BE2C (cell line): Measurements from ENCODE around the gene OR52E5. TPM values are rescaled to one million over a fixed set of nuclear protein-coding genes. Genes with fewer than 3 reads are reported as not detected.

ENCODE experiments used
- DNase-seq: peaks from one replicate; pipeline ENCODE4 v3.0.0-alpha.2; 2020
- H3K27me3 ChIP-seq: fragments of 250-450 bp; sonication (Bioruptor Pico); 2 replicates; pipeline ENCODE4 v1.5.1; 2020; ENCODE audit warnings: mild to moderate bottlenecking
- H3K36me3 ChIP-seq: fragments of 250-450 bp; sonication (Bioruptor Pico); 2 replicates; pipeline ENCODE4 v1.5.1; 2020; ENCODE audit warnings: mild to moderate bottlenecking
- H3K4me1 ChIP-seq: fragments of 250-450 bp; sonication (Bioruptor Pico); 2 replicates; pipeline ENCODE4 v1.5.1; 2020
- H3K4me3 ChIP-seq: 2 replicates; pipeline ENCODE4 v1.5.1; 2011; ENCODE audit warnings: low read depth, low read length
- H3K9me3 ChIP-seq: fragments of 250-450 bp; sonication (Bioruptor Pico); 2 replicates; pipeline ENCODE4 v1.5.1; 2020
- polyA plus RNA-seq: library from polyadenylated mRNA; unstranded; fragments of >200 nt; gene quantifications from one replicate; pipeline ENCODE4 v1.2.1, GENCODE V29; 2012; ENCODE audit warnings: low read depth, missing spikeins; ENCODE audit not compliant: insufficient read length, insufficient read depth
- TF ChIP-seq, protein P1 (sequence below): IDR thresholded peaks from 2 replicates; pipeline ENCODE4 v1.5.1; 2012; ENCODE audit warnings: mild to moderate bottlenecking, low read depth, low read length

OR52E5 gene
- polyA plus RNA-seq = not detected

GRCh38 chr11:5892908-5893307 is at the start of gene OR52E5:
Gene OR52E5 (plus strand): TSS chr11:5893208. CDS start chr11:5900777, 7,569 bp downstream.
- H3K27me3 ChIP-seq = no peaks in the 10 kb centered on the region
- TF ChIP-seq, protein P1, sequence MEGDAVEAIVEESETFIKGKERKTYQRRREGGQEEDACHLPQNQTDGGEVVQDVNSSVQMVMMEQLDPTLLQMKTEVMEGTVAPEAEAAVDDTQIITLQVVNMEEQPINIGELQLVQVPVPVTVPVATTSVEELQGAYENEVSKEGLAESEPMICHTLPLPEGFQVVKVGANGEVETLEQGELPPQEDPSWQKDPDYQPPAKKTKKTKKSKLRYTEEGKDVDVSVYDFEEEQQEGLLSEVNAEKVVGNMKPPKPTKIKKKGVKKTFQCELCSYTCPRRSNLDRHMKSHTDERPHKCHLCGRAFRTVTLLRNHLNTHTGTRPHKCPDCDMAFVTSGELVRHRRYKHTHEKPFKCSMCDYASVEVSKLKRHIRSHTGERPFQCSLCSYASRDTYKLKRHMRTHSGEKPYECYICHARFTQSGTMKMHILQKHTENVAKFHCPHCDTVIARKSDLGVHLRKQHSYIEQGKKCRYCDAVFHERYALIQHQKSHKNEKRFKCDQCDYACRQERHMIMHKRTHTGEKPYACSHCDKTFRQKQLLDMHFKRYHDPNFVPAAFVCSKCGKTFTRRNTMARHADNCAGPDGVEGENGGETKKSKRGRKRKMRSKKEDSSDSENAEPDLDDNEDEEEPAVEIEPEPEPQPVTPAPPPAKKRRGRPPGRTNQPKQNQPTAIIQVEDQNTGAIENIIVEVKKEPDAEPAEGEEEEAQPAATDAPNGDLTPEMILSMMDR = no peak
- DNase-seq = no peak
- no peak within 1 kb of the TSS for H3K4me3 ChIP-seq
- no peaks in the 10 kb centered on the region for H3K4me1 ChIP-seq
- no peaks in the 10 kb centered on the region for H3K9me3 ChIP-seq
- no peaks in the 10 kb centered on the region for H3K36me3 ChIP-seq

DNA sequence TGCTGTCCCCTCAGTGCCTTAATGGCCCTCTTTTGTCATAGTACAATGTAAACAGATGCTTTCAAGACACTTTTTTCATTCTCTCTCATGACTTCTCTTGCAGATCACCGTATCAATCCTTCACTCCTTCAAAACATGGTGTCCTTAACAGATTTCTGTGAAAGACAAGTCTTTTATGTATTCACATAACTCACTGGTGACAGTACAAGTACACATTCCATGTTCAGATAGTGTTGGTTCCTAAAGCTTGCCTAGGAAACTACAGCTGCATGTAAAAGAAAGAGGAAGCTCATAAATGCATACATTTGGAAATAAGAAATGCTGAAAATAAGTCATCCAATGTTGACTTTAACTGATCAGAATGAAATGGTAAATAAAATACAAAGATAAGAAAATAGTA is 46.3 kb upstream of the OR52E5 start:
- TF ChIP-seq, protein P1 = no peak
- H3K36me3 ChIP-seq = no peaks in the 10 kb centered on the region
- no peak overlapping the region for H3K4me3 ChIP-seq
- no peaks in the 10 kb centered on the region for H3K4me1 ChIP-seq
- no peaks in the 10 kb centered on the region for H3K9me3 ChIP-seq
- no peak for DNase-seq
- H3K27me3 ChIP-seq = no peaks in the 10 kb centered on the region

GRCh38 chr11:5847711-5848110 is 45.3 kb upstream of the OR52E5 start:
- TF ChIP-seq, protein P1 = no peak
- H3K9me3 ChIP-seq = no peaks in the 10 kb centered on the region
- H3K4me1 ChIP-seq = no peaks in the 10 kb centered on the region
- DNase-seq = no peak
- no peak overlapping the region for H3K4me3 ChIP-seq
- H3K36me3 ChIP-seq = no peaks in the 10 kb centered on the region
- no peaks in the 10 kb centered on the region for H3K27me3 ChIP-seq

- no peaks in the 10 kb centered on the region for H3K27me3 ChIP-seq
- DNase-seq = no peak
- H3K4me3 ChIP-seq = no peak overlapping the region
- no peaks in the 10 kb centered on the region for H3K4me1 ChIP-seq
- H3K9me3 ChIP-seq = no peaks in the 10 kb centered on the region
- TF ChIP-seq, protein P1 = no peak
- H3K36me3 ChIP-seq = no peaks in the 10 kb centered on the region
Observed at GRCh38 chr11:5851002-5851401, 42.0 kb upstream of the OR52E5 start.

DNA sequence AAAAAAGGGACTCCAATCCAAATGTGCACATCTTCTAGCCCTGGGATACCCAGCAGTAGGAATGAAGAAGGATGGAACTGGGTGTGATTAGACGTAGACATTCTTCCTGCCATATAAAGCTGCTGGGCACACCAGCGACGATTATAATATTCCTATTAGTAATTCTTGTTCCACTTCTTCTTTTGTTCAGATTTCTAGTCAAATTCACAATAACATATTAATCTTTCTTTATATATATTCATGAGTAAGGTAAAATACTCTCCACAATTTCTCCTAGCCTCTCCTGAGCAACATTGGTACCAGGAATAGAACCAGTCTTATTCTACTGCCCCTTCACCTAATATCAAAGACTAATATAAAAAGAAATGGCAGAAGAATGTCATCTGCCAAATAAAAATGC is 35.4 kb upstream of the OR52E5 start, which contains the start of gene OR52E8:
Gene OR52E8, minus strand, starts transcription at position 101 of the 400 bp plus-strand sequence. Its CDS starts 0 bp downstream, at position 101.
- no peak for DNase-seq
- H3K36me3 ChIP-seq = no peaks in the 10 kb centered on the region
- TF ChIP-seq, protein P1 = no peak
- no peak within 1 kb of the TSS for H3K4me3 ChIP-seq
- H3K9me3 ChIP-seq = no peaks in the 10 kb centered on the region
- no peaks in the 10 kb centered on the region for H3K4me1 ChIP-seq
- no peaks in the 10 kb centered on the region for H3K27me3 ChIP-seq

DNA sequence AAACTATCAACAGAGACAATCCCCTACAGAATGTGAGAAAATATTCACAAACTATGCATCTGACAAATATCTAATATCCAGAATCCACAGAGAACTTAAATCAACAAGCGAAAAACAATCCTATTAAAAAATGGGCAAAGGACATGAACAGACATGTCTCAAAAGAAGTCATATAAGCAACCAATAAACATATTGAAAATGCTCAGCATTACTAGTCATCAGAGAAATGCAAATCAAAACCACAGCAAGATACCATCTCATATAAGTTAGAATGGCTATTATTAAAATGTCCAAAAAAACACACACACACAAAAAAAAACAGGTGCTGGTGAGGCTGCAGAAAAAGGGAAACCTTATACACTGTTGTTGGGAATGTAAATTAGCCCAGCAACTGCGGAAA is 27.2 kb upstream of the OR52E5 start:
- Histone ChIP-seq H3K27me3 (no peaks in the 10 kb centered on the region), H3K9me3 (no peaks in the 10 kb centered on the region), H3K36me3 (no peaks in the 10 kb centered on the region), H3K4me3 (no peak overlapping the region), H3K4me1 (no peaks in the 10 kb centered on the region)
- TF ChIP-seq, protein P1 = no peak
- no peak for DNase-seq
